Measurements from ENCODE around the gene SLC6A6.

- TF ChIP-seq, protein P1, sequence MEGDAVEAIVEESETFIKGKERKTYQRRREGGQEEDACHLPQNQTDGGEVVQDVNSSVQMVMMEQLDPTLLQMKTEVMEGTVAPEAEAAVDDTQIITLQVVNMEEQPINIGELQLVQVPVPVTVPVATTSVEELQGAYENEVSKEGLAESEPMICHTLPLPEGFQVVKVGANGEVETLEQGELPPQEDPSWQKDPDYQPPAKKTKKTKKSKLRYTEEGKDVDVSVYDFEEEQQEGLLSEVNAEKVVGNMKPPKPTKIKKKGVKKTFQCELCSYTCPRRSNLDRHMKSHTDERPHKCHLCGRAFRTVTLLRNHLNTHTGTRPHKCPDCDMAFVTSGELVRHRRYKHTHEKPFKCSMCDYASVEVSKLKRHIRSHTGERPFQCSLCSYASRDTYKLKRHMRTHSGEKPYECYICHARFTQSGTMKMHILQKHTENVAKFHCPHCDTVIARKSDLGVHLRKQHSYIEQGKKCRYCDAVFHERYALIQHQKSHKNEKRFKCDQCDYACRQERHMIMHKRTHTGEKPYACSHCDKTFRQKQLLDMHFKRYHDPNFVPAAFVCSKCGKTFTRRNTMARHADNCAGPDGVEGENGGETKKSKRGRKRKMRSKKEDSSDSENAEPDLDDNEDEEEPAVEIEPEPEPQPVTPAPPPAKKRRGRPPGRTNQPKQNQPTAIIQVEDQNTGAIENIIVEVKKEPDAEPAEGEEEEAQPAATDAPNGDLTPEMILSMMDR (IDR thresholded peaks at IDR 0.05): no peak
- no peak for TF ChIP-seq POLR2A (IDR thresholded peaks at IDR 0.05)
Observed at GRCh38 chr3:14494279-14494972, 92.0 kb downstream of the SLC6A6 start.
